IMR-90 (cell line): Measurements from ENCODE around the gene S100A2. TPM values are rescaled to one million over a fixed set of nuclear protein-coding genes. Genes with fewer than 3 reads are reported as not detected.

ENCODE experiments used
- ATAC-seq: fragments of 200-7000 bp; cut with Tn5 transposase; 2 replicates; pipeline ENCODE4 v1.9.1; 2020; ENCODE audit warnings: low read depth, mild to moderate bottlenecking, moderate library complexity
- BruUV-seq: library from RNA; stranded (reverse); fragments of 400-500 nt; replicated peaks from 2 replicates; lab custom pipeline; 2021; lab: Mats Ljungman, UMichigan
- CTCF ChIA-PET: fragments of 300-600 bp; formaldehyde crosslinking; extraction: SDS; loops from one replicate; lab custom pipeline; 2021; ENCODE audit warnings: antibody characterized with exemption; lab: Yijun Ruan, JAX
- POLR2A ChIA-PET: fragments of 300-600 bp; sonication (Branson Sonifier 250); formaldehyde crosslinking; loops from one replicate; lab custom pipeline; 2022; ENCODE audit warnings: antibody characterized with exemption; ENCODE audit not compliant: unreplicated experiment; lab: Charles Lee
- DNase-seq: peaks from one replicate; pipeline ENCODE4 v3.0.0; 2013
- H2AFZ ChIP-seq: replicated peaks from 2 replicates; pipeline ENCODE3; 2013; ENCODE audit warnings: low read length, mild to moderate bottlenecking; ENCODE audit not compliant: poor library complexity
- H2AK5ac ChIP-seq: 2 replicates; pipeline ENCODE4 v1.6.1; 2013; ENCODE audit warnings: low read depth, low read length, inconsistent platforms
- H2AK9ac ChIP-seq: replicated peaks from 2 replicates; pipeline ENCODE3; 2013; ENCODE audit warnings: mild to moderate bottlenecking, low read depth, low read length, moderate library complexity; ENCODE audit not compliant: poor library complexity
- H2BK120ac ChIP-seq: 2 replicates; pipeline ENCODE4 v1.6.1; 2013; ENCODE audit warnings: low read depth, low read length, inconsistent platforms
- H2BK15ac ChIP-seq: 3 replicates; pipeline ENCODE4 v1.6.1; 2013; ENCODE audit warnings: low read depth, low read length, inconsistent platforms
- H2BK20ac ChIP-seq: 2 replicates; pipeline ENCODE4 v1.6.1; 2013; ENCODE audit warnings: low read depth, mild to moderate bottlenecking, inconsistent platforms, low read length, moderate library complexity
- H2BK5ac ChIP-seq: 2 replicates; pipeline ENCODE4 v1.6.1; 2013; ENCODE audit warnings: mild to moderate bottlenecking, low read depth, low read length, inconsistent platforms; ENCODE audit not compliant: poor library complexity, severe bottlenecking
- H3K14ac ChIP-seq: replicated peaks from 2 replicates; pipeline ENCODE4 v1.6.1; 2013; ENCODE audit warnings: low read depth, low read length, inconsistent platforms
- H3K18ac ChIP-seq: 2 replicates; pipeline ENCODE4 v1.6.1; 2013; ENCODE audit warnings: low read depth, low read length, control low read depth
- H3K23ac ChIP-seq: 2 replicates; pipeline ENCODE4 v1.6.1; 2013; ENCODE audit warnings: low read depth, low read length, inconsistent platforms
- H3K27ac ChIP-seq: 2 replicates; pipeline ENCODE4 v1.5.1; 2013; ENCODE audit warnings: mild to moderate bottlenecking, control low read depth, low read length; ENCODE audit not compliant: insufficient read depth
- H3K27me3 ChIP-seq: 2 replicates; pipeline ENCODE4 v1.6.1; 2013; ENCODE audit warnings: low read length; ENCODE audit not compliant: control insufficient read depth, insufficient read depth
- H3K36me3 ChIP-seq: 2 replicates; pipeline ENCODE4 v1.6.1; 2013; ENCODE audit warnings: low read length, mixed read lengths; ENCODE audit not compliant: control insufficient read depth, insufficient read depth
- H3K4ac ChIP-seq: 2 replicates; pipeline ENCODE4 v1.6.1; 2013; ENCODE audit warnings: low read depth, low read length, inconsistent platforms
- H3K4me1 ChIP-seq: 2 replicates; pipeline ENCODE4 v1.6.1; 2013; ENCODE audit warnings: low read length, mixed read lengths; ENCODE audit not compliant: control insufficient read depth, insufficient read depth
- H3K4me2 ChIP-seq: 2 replicates; pipeline ENCODE4 v1.6.1; 2013; ENCODE audit warnings: low read depth, mild to moderate bottlenecking, control low read depth, low read length, moderate library complexity
- H3K4me3 ChIP-seq: 2 replicates; pipeline ENCODE4 v1.5.1; 2013; ENCODE audit warnings: low read depth, mild to moderate bottlenecking, control low read depth, low read length, moderate library complexity; ENCODE audit not compliant: insufficient read depth
- H3K56ac ChIP-seq: 2 replicates; pipeline ENCODE4 v1.6.1; 2013; ENCODE audit warnings: low read length, inconsistent platforms; ENCODE audit not compliant: insufficient read depth; ENCODE audit errors: extremely low read depth
- H3K79me1 ChIP-seq, 2 experiments: 2 replicates each; pipeline ENCODE4 v1.6.1; 2013; ENCODE audit warnings: low read length in 2 of 2, inconsistent platforms in 1 of 2, low read depth in 1 of 2
- H3K9ac ChIP-seq: 2 replicates; pipeline ENCODE4 v1.6.1; 2013; ENCODE audit warnings: low read depth, low read length, control low read depth
- H3K9me1 ChIP-seq: 2 replicates; pipeline ENCODE4 v1.6.1; 2013; ENCODE audit warnings: low read length, inconsistent platforms; ENCODE audit not compliant: insufficient read depth
- H3K9me3 ChIP-seq: 2 replicates; pipeline ENCODE4 v1.6.1; 2013; ENCODE audit warnings: low read length; ENCODE audit not compliant: control insufficient read depth, insufficient read depth
- H4K20me1 ChIP-seq: 2 replicates; pipeline ENCODE4 v1.6.1; 2013; ENCODE audit warnings: low read length, inconsistent platforms; ENCODE audit not compliant: insufficient read depth
- H4K5ac ChIP-seq: 2 replicates; pipeline ENCODE4 v1.6.1; 2013; ENCODE audit warnings: mild to moderate bottlenecking, low read depth, low read length, control low read depth
- H4K8ac ChIP-seq, 2 experiments: 2 replicates each; pipeline ENCODE4 v1.6.1; 2013; ENCODE audit warnings: low read depth in 2 of 2, low read length in 2 of 2, control low read depth in 1 of 2, inconsistent platforms in 1 of 2
- H4K91ac ChIP-seq: 2 replicates; pipeline ENCODE4 v1.6.1; 2013; ENCODE audit warnings: low read depth, low read length, inconsistent platforms; ENCODE audit not compliant: insufficient read depth
- BHLHE40 ChIP-seq: fragments of 150-350 bp; IDR thresholded peaks from 2 replicates; pipeline ENCODE4 v1.6.1; 2016; ENCODE audit warnings: mild to moderate bottlenecking, low read depth, low read length
- CHD1 ChIP-seq: IDR thresholded peaks from 2 replicates; pipeline ENCODE4 v1.6.1; 2012; ENCODE audit warnings: low read depth, low read length, improper control_type of control experiment
- MAFK ChIP-seq: IDR thresholded peaks from 2 replicates; pipeline ENCODE4 v1.6.1; 2012; ENCODE audit warnings: low read depth, low read length, improper control_type of control experiment
- MAZ ChIP-seq: IDR thresholded peaks from 2 replicates; pipeline ENCODE4 v1.6.1; 2012; ENCODE audit warnings: low read depth, mild to moderate bottlenecking, low read length, improper control_type of control experiment, moderate library complexity, borderline replicate concordance
- POLR2A ChIP-seq: IDR thresholded peaks from 2 replicates; pipeline ENCODE4 v1.6.1; 2012; ENCODE audit warnings: mild to moderate bottlenecking, low read depth, low read length
- RAD21 ChIP-seq: IDR thresholded peaks from 2 replicates; pipeline ENCODE4 v1.6.1; 2012; ENCODE audit warnings: low read length, improper control_type of control experiment
- RCOR1 ChIP-seq: IDR thresholded peaks from 2 replicates; pipeline ENCODE4 v1.6.1; 2012; ENCODE audit warnings: mild to moderate bottlenecking, low read length, improper control_type of control experiment; ENCODE audit not compliant: insufficient replicate concordance
- RFX5 ChIP-seq: IDR thresholded peaks from 2 replicates; pipeline ENCODE4 v1.8.0; 2012; ENCODE audit warnings: low read depth, mild to moderate bottlenecking, low read length, moderate library complexity
- SMC3 ChIP-seq: fragments of 150-350 bp; IDR thresholded peaks from 2 replicates; pipeline ENCODE4 v1.6.1; 2016; ENCODE audit warnings: low read depth, mild to moderate bottlenecking, antibody characterized with exemption, low read length, moderate library complexity
- WGBS, 2 experiments: methylation state at CpG; one replicate each; pipeline versions ENCODE4 v1.1.5 to v1.1.7; 2013; ENCODE audit warnings: missing lambda C conversion rate in 2 of 2; ENCODE audit not compliant: insufficient read length in 1 of 2; ENCODE audit errors: extremely low coverage in 2 of 2; 5-methylcytosine and 5-hydroxymethylcytosine counted together
- dilution Hi-C: fragments of 300-500 bp; cut with HindIII; formaldehyde crosslinking; loops from one replicate; pipeline ENCODE4 v1.14.3; 2018; ENCODE audit warnings: low sequenced_read_pairs; ENCODE audit not compliant: unreplicated experiment
- in situ Hi-C: fragments of 300-500 bp; cut with MboI; formaldehyde crosslinking; loops from 3 replicates; pipeline ENCODE4 v1.14.3; 2019; ENCODE audit warnings: low sequenced_read_pairs, inconsistent platforms, mixed read lengths
- intact Hi-C: fragments of 100-400 bp; cut with micrococcal nuclease; formaldehyde crosslinking; loops from 2 replicates; pipeline ENCODE4 v1.10.0; 2022
- polyA plus RNA-seq, 3 experiments: library from polyadenylated mRNA; depleted of rRNA; stranded (reverse); fragments of >200 nt; gene quantifications; 2 replicates each; pipeline ENCODE4 v1.2.3, GENCODE V29; 2012; ENCODE audit warnings: low replicate concordance in 1 of 3
- total RNA-seq: library from RNA; depleted of rRNA; stranded (reverse); fragments of >200 nt; gene quantifications from 2 replicates; pipeline ENCODE4 v1.2.3, GENCODE V29; 2012
- TF ChIP-seq, protein P1 (sequence below): fragments of 150-350 bp; IDR thresholded peaks from 2 replicates; pipeline ENCODE4 v1.6.1; 2017; ENCODE audit warnings: mild to moderate bottlenecking, antibody characterized with exemption, low read length, low read depth
- TF ChIP-seq, protein P2 (sequence below): fragments of 150-350 bp; IDR thresholded peaks from 2 replicates; pipeline ENCODE4 v1.6.1; 2016; ENCODE audit warnings: low read depth, mild to moderate bottlenecking, low read length, moderate library complexity, borderline replicate concordance

Gene S100A2
- total and polyA plus RNA-seq, 2 of the 4 experiments (the other 2 are of a cell fraction): 3.6 to 7.9 TPM

DNA sequence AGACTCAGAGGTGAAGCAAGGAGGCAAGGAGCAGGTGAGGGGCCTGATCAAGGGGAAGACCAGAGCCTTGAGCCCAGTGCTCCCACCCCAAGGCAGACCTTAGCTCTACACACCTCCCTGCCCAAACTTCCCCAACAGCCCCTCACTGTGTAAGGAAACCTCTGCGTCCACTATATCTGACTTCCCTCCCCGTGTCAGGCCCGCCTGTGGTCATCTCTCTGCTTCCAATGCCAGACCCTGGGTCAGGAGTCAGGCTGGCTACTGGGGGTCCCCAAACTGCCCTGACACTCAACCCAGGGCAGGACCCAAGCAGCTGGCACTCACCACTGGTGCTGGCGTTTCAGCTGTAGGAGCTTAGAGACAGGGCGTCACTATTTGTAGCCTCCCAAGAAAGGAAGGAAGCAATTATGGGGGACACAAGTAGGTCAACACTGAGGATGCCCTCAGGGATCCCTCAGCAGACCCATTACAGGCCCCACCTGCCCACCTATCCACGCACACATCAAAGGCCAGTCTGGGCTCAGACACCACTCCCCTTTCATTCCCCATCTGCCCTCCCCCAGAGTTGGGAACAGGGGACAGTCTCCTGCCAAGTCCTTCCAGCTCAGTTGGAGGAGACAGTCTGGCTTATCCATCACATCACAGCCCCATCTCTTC, 15.8 kb downstream of the S100A2 start:
- peak overlapping the region; percentile 83 for H2AFZ ChIP-seq
- peak overlapping the region; percentile 97 for H2BK120ac ChIP-seq
- dilution Hi-C loops (no loop called here), intact Hi-C loops (loop anchor here (2.0 kb wide), 1 partner anchor 17 kb away; no protein-coding TSS in a partner anchor), in situ Hi-C loops (loop anchor here (25.0 kb wide), 1 partner anchor 412 kb away; the partner anchor contains the start of genes CREB3L4, CRTC2 and SLC39A1)
- 86% methylated on average over 1 of the region's 6 CpGs; no CpG with 5 or more reads in 1 of the 2 experiments for WGBS, 2 experiments
- peaks cover 45% of the 10 kb centered on the region for H3K4me1 ChIP-seq
- H3K9me1 ChIP-seq: peaks cover 62% of the 10 kb centered on the region
- no peak for DNase-seq
- H3K27me3 ChIP-seq: no peaks in the 10 kb centered on the region
- peak overlapping the region; percentile 96 for H3K4ac ChIP-seq
- H3K14ac ChIP-seq: peak overlapping the region; percentile 35
- H2AK5ac ChIP-seq: peak overlapping the region; percentile 96
- BruUV-seq: no TSS peak
- CTCF ChIA-PET: interaction anchor here (1.2 kb wide), 1 partner anchor 18 kb away, joined by 4 read pairs; no protein-coding TSS in a partner anchor
- peak overlapping the region; percentile 93 for H4K91ac ChIP-seq
- no peaks in the 10 kb centered on the region for H3K9me3 ChIP-seq
- TF ChIP-seq MAFK (no peak), SMC3 (no peak), RFX5 (no peak), RCOR1 (no peak), POLR2A (no peak), MAZ (no peak), CHD1 (no peak), RAD21 (no peak), BHLHE40 (no peak)
- TF ChIP-seq, protein P1, sequence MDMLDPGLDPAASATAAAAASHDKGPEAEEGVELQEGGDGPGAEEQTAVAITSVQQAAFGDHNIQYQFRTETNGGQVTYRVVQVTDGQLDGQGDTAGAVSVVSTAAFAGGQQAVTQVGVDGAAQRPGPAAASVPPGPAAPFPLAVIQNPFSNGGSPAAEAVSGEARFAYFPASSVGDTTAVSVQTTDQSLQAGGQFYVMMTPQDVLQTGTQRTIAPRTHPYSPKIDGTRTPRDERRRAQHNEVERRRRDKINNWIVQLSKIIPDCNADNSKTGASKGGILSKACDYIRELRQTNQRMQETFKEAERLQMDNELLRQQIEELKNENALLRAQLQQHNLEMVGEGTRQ: no peak
- TF ChIP-seq, protein P2, sequence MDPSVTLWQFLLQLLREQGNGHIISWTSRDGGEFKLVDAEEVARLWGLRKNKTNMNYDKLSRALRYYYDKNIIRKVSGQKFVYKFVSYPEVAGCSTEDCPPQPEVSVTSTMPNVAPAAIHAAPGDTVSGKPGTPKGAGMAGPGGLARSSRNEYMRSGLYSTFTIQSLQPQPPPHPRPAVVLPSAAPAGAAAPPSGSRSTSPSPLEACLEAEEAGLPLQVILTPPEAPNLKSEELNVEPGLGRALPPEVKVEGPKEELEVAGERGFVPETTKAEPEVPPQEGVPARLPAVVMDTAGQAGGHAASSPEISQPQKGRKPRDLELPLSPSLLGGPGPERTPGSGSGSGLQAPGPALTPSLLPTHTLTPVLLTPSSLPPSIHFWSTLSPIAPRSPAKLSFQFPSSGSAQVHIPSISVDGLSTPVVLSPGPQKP: no peak
- peak overlapping the region; percentile 22; the same call in 1 of the 2 replicates for H3K9ac ChIP-seq
- peak overlapping the region; percentile 50 for H4K5ac ChIP-seq
- no peak overlapping the region for H3K4me3 ChIP-seq
- H2AK9ac ChIP-seq: peak overlapping the region; percentile 96
- no peak for ATAC-seq
- H2BK5ac ChIP-seq: peak overlapping the region; percentile 42
- H3K36me3 ChIP-seq: no peaks in the 10 kb centered on the region
- peak overlapping the region; percentile 1; the same call in 1 of the 2 replicates for H3K56ac ChIP-seq
- peak overlapping the region; percentile 80; the same call in 1 of the 2 replicates for H3K23ac ChIP-seq
- peaks cover 0 to 30% of the 10 kb centered on the region in 2 experiments; a peak in 3 of 4 replicates for H3K79me1 ChIP-seq
- peak overlapping the region; percentile 77 for H3K18ac ChIP-seq
- H4K20me1 ChIP-seq: no peaks in the 10 kb centered on the region
- POLR2A ChIA-PET: interaction anchor here (1.6 kb wide), 2 partner anchors 14 kb away, joined by 4 to 14 read pairs; partner anchors contain the start of gene S100A6
- H4K8ac ChIP-seq: peak overlapping the region; percentile 36 to 87
- H2BK20ac ChIP-seq: peak overlapping the region; percentile 94
- H3K4me2 ChIP-seq: no peak overlapping the region
- H2BK15ac ChIP-seq: peak overlapping the region; percentile 90; the same call in 2 of the 3 replicates
- H3K27ac ChIP-seq: peak overlapping the region; percentile 5
